Parietal lobe (tissue), 1 donor: ENCODE measurements around the gene CLDN2. TPM values are rescaled to one million over a fixed set of nuclear protein-coding genes. Genes with fewer than 3 reads are reported as not detected.

Experiments used
- total RNA-seq: library from RNA; depleted of rRNA; stranded (reverse); fragments of >200 nt; gene quantifications from one replicate; pipeline ENCODE4 v1.2.3, GENCODE V29; 2014

The CLDN2 gene, protein sequence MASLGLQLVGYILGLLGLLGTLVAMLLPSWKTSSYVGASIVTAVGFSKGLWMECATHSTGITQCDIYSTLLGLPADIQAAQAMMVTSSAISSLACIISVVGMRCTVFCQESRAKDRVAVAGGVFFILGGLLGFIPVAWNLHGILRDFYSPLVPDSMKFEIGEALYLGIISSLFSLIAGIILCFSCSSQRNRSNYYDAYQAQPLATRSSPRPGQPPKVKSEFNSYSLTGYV
- total RNA-seq, result not detected

DNA sequence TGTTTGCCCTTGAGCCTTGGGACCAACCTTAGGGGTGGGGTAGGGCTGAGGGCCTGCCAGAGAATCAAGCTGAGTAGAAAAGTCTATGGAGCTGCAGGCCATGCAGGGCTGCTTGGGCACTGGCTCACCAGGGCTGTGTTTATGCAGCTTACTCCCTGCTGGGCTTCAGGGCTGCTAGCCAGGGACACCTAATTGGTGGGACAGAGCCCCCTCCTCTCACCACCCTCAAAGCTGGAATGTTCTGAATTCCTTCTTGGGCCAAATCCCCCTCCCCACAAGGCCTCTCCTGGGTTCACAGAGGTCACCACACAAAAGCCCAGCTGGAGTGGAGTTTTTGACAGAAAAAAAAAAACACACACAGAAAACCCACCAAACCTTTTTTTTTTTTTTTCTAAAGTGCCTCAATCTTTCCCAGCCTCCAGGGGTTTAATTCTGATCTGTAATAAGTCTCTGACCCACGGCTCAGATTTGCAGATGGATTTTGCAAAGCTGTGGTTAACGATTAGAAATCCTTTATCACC is at the start of gene CLDN2:
CLDN2 (plus strand) TSS at position 471 of the 521 bp plus-strand sequence. CDS start 7,827 bp downstream, outside the sequence.

DNA sequence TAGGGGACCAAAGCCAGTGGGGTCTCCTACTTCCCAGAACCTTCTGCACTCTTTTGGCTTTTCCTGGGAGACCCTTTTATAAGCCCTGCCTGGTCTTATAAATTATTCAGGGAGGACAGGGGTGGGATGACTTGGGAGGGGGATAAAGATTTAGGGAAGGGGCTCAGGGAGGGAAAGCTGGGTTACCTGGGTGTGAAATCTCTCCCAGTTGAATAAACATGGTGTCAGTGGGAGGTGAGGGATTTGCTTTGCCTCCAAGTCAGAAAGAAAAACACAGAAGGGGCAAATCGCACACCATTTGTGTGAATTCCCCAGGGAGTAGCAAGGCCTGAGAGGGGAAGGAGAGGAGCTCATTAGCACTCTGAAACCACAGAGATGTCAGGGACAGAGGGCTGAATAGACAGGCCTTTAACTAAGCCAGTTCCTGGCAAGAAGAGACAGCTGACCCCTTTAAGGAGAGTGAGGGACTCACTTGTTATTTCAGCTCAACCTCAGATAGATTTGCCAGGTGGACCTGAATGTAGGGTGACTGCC is 16.8 kb upstream of the CLDN2 start, which contains the start of gene RIPPLY1:
RIPPLY1 (minus strand) TSS at position 51 of the 534 bp plus-strand sequence. CDS start 54 bp downstream, outside the sequence.

Other genes with a start within 250 kb of the CLDN2 start
- gene RNF128, start 193.7 kb upstream of the CLDN2 start, total RNA-seq, result 1.3 TPM
- 1.3 TPM for gene TBC1D8B, start 117.7 kb upstream of the CLDN2 start, total RNA-seq
- gene RIPPLY1, start 17.1 kb upstream of the CLDN2 start, total RNA-seq, result not detected
- 11.6 TPM for gene MORC4, start 79.8 kb downstream of the CLDN2 start, total RNA-seq
- gene RBM41, start 198.4 kb downstream of the CLDN2 start, total RNA-seq, result 36.0 TPM